ELF-1 (cell line): ENCODE measurements around the gene EFL1.
A peak's percentile ranks its signal among the peaks of the same experiment; 100 is the strongest.

Source experiments
- DNase-seq: peaks from one replicate; pipeline ENCODE4 v3.0.0-alpha.2; 2016; ENCODE audit warnings: low read depth, low spot score

EFL1 gene

DNA sequence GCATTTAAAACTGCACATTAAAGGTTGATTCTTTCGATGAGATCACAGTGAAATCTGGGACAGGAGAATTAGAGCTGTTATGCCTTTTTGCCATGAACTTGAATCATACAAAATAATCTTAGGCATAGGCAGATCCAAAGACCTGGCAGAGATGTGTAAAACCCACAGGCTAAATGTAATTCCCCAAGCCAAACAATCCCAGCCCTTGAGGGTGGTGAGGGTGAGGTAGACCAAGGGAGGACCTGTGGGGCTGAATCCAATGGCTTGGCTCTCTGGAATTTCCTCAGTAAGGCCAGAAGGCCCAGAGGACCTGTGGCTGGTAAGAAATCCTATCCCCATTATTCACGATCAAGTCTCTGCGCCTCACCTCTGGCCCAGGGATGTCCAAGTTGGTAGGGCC, 136.2 kb downstream of the EFL1 start:
- DNase-seq, result no peak

DNA sequence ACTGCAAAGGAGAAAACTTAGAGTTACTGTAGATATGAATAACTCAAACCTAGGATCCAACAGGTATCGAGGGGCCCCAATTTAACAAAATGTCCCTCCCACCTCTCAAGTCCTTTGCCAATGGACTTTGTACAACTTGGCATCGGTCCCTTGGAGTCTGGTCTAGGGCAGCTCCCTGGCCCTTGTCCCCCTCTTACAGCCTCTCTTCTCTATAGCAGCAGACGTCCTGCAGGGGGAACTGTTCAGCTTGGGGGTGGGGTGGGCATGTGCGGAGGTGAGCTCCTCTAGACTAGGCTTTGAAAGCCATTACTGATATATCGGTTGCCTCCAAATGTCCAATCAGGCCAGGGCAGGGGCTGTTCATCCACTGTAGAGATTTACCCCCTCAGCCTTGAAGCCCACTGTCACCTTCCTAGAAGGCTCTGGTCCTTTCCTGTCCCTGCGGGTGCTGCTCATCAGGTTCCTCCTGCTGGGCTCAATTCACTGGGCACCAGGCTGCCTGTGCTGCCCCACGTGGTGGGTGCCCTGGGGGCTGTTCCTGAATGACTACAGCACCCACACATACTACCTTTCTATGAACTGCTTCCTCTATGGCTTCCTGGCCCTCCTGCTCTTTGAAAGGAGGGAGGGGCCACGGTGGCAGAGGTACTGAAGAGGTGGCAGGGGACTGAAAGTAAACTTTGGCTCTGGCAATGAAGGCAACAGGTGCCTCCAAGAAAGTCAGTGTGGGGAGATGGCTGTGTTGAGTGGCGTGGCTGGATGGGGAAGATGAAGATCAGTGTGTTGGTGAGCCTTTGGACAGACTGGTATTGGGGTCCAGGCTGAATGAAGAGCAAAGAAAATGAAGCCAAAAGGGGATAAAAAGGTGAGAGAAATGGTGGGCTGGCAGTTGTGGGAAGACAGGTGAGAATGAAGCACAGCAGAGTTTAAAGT, 137.9 kb downstream of the EFL1 start:
- DNase-seq, result no peak

DNA sequence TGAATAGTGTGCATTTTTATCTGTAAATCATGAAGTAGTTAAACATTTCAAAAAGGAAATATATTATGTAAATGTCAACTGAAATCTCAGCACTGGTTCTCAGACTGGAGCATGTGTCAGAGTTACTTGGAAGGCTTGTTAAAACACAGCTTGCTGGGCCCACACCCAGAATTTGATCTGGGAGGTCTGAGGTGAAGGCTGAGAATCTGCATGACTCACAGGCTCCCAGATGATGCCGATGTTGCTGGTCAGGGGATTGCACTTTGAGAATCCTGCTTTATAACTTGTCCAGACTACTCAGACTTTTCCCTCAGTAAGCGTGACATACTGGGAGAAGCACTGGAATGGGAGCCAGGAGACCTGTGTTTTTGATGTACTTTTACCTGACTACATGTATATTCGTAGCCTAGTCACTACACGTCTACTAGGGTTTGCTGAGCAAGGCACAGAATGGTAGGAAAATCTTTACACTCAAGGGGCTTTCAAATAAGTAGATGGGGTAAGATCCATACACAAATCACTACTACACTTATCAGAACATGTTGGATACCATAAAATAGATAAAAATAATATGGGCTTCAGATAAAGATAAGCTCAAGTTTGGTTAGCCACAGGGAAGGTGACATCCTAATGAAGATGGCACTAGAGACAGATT, 139.7 kb downstream of the EFL1 start:
- no peak for DNase-seq

DNA sequence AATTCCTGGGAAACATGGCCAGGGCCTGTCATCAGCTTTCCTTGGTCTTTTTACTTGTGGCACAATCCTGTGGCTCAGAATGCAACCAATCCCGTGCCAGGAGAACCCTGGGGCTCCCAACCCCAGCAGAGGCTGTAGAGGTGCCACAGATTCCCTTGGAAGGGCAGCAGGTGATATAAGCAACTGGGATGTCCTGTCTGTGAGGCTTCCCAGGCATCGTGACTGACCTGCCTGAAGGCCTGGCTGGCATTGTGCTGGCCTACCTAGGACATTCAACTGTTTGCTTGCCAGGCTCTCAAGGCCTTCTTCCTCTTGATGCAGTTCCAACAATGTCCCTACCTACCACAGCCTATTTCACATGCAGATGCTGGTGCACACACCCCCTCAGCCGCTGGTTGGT, 144.5 kb downstream of the EFL1 start:
- no peak for DNase-seq

DNA sequence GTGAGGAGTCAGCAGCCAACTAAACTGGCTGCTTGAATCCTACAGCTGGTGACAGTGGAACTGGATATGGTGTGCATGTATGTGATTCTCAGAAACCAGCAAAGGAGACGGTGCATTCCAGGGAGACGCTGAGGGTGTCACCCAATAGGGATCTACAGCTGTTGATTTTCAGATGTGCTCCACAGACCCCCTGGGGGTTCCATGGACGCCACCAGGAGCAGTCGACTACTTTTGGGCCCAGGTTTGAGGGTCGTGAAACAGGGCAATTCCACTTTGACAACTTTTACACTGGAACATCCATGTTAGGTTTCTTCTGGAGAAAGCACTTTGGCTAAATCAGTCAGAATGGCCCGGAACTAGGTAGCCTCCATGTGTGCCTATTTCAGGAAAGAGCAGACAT, 145.2 kb downstream of the EFL1 start:
- no peak for DNase-seq

DNA sequence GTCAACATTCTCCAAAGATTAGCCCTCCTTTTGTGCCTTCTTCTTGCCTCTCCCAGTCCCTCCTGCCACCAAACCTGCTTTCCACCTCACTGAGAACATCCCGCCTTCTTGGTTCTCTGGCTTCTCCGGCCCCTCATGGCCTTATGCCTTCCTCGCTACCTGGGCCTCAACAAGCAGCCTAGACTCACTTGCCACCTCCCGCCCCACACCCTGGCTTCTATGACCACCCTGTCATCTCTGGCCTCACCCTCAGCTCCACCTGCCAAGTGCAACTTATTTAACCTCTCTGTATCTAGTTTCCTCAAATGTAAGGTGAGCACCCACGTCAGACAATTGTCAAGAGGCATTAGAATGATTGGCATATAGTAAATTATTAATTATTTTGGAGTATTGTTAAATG, 147.9 kb downstream of the EFL1 start:
- no peak for DNase-seq

DNA sequence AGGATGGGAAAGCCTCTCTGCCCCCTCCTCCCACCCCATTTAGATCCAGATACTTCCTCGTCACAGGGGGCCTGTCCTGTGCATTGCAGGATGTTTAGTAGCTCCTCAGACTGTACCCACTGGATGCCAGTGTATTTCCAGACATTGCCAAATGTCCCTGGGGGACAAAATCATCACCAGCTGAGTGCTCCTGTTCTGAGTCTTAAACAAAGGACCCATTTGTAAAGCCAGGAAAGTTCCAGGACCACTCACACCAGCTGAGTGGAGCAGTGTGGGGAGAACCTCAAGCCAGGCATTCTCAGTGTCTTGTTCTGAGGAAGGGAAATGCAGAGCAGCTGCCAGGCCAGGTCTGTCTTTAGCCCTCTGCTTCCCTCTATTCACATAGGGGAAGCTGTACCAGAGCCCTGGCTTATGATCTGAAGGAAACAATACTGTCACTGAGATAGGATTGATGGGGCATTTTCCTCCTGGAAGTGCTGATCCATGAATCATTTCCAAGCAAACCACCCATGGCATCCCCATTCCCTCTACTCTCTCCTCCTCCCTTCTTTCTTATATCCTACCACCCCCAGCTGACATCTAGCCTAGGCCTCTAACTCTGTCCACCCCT, 149.3 kb downstream of the EFL1 start:
- no peak for DNase-seq

DNA sequence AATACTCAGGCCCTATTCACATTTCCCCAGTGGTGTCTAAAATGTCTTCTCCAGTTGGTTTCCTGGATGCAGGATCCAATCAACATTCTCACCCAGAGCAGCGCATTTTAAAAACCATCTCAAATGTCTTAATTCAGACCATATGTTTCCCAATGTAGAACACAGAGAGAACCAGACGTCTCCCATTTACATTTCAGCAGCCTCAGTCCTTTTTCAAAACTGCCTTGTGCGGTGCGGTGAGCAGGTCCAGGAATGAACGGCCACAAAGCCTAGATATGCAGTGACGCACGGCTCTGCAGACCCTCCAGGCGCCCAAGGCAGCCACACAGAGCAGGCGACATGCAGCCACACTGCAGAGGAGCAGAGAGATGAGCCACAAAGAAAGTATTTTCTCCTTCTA, 150.6 kb downstream of the EFL1 start:
- no peak for DNase-seq

DNA sequence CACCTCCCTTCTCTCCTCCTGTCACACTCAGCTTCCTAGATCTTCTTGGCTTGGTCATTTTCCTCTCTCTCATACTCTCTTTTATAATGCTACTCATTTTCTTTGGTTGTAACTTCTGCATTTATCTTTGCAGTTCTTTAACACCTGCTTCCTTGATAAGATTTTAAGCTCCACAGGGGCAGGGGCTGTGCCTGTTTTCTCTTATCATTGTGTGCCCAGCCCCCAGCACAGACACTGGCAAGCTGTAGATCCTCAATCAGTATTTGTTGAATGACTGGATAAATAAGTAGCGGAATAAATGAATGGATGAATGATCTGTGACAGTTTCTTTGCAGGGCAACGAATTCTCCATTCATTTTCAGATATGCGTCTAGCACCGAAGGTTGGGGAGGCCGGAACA, 152.4 kb downstream of the EFL1 start:
- DNase-seq, result no peak

DNA sequence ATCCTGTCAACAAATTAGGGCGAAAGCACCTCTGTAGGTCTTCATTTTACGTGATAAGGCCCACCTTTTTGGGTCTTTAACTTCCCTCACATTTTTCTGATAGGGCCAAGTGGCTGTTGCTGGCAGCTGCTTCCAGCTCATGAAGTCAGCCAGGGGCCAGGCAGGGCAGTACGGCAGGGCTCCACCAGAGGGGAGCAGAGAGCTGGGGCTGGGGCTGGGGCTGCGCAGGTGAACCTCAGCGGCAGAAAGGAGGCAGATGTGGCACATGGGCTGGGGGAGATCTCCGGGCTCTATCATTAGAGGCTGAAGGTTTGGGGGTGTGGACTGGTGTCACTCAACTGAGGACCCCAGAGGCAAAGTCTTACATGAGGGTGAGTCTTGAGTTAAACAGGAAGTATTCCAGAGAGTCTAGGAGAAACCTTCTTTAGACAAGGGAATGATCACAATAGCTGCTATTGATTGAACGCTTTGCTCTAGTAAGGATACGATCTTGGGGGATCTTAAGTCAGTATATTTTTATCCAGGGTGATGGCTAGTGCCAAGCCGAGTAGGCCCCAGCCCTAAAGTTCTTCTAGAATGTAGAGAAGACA, 153.9 kb downstream of the EFL1 start:
- DNase-seq, result peak; percentile 82

DNA sequence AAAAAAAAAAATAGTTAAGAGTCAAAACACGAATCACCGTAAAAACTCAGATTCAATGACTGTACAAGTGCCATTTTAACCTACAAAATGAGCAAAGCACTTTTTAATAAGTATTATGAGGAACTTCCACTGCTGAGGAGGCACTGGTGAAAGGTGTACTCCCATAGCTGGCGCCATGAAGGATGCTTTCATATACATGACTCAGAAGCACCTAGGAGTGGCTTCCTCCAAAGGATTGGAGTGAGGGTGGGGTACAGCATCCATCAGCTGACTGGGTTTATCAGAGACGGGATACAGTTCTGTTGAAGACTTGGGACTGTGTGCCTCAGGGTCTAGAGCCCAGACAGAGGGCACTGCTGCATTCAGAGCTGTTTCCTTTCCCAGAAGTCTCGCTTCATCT, 155.9 kb downstream of the EFL1 start:
- DNase-seq, result no peak

DNA sequence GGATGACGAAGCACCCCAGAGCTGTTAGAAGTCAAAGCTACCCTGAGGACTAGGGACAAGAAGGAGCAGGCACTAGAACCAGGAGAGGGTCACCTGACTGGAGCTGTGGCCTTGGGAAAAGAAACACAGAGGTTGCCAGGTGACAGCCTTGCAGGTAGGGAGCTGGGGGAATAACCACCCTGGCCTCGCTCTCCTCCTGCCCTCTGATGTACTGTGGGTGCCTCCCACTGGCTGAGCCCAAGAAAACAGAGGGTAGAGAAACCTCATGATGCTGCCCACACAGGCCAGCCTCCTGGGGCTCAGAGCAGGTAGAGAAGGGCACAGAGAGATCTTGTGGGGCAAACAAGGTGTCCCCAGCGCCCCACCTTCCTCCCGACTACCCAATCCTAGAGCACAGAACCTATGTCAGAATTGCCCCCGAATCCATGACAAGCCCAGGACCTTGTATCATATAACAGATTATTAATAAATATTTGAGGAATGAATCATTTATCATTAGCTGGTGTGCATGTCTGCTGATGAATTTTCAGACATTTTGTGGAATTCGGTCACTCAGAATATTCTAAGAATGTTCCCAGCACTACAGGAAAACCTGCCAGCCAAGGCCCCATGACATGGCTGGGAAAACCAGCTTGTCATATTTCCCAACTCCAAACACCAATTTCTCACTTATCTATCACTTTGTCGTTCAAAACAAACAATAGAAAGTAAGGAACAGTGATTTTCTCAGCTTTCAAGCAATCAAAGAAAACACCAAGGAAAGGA, 156.9 kb downstream of the EFL1 start:
- peak; percentile 21 for DNase-seq

DNA sequence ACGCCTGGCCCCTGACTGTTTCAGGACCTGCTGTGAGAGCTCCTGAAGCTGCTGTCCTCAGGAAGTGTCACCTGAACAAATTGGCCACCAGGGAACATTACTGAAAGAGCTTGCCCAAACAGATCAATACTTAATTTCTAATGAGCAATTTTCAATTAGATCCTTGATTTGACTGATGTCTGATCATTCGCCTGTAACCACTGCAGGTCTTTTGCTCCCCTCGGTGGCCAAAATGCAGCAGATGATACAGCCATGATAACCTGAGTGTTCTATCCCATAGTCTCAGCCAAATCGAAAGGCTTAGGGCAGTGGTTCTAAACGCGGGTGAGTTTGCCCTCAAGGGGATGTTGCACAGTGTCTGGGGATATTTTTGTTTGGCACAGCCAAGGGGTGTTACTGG, 159.1 kb downstream of the EFL1 start:
- DNase-seq, result no peak

DNA sequence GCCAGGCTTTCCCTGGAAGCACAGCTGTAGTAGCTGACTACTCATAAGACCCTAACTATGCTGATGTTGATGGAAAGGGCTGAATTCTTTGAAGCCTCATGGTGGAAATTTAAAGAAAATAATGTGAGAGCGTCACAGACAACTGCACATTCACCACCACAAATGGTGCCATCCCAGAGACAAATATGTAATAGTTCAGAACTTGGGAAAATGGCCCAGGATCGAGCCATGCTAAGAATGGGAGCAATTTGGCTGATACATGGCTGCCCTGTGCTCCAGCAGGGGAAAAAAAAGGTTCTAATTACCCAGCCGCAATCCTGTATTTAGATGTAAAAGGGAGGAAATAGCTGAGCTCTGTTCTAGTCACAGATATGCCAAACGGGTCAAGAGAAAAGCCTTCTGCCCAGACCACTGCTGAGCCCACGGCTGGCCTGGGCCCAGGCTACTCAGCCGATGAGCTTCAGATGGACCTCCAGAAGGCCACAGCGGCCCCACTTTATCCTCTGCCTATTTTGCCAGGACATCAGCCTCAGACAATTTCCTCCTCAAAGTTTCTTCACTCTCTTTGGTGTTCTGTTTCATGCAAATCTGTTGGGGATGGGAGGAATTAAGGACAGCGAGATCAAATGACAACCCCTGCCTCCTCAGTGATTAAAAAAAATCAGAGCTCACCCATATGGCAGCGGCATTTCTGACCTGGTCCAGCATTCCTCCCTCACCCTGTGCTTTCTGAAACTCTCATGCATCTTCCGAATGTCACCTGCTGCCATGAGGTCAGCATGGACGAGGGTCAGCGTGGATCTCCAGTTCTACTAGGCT, 162.2 kb downstream of the EFL1 start:
- peak; percentile 25 for DNase-seq

DNA sequence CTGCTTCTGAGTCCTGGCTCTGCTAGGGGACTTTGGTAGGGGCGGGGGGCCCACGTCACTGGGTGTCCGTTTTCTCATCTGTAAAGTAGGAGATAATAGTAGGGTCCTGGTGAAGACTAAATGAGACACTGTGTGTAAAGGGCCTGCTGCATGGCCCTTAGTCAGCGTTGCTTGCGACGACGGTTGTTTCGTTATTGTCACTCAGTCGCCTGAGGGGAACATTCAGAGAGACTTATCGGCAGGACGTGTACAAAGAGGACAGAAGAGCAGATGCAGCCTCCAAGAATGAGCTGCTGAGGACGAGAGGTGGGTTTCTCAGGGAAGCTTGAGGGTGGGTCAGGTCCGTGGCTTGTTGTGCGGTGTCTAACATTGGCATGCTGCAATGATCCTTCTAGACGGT, 163.9 kb downstream of the EFL1 start:
- DNase-seq, result no peak

DNA sequence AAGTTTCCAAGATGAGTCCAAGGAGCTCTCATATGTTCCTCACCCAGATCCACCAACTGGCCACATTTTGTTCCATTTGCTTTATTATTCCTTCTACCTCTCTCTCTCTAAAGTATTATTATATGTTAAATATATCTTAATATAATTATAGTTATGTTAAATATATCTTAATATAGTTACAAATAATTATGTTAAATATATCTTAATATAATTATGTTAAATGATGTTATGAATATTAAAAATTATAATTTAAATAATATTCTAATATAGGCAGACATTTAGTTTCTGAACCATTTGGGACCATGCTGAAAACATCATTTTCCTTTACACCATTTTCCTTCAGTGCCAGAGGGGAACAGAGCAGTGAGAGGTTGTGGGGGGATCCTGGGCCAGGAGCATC, 166.7 kb downstream of the EFL1 start:
- DNase-seq, result no peak

DNA sequence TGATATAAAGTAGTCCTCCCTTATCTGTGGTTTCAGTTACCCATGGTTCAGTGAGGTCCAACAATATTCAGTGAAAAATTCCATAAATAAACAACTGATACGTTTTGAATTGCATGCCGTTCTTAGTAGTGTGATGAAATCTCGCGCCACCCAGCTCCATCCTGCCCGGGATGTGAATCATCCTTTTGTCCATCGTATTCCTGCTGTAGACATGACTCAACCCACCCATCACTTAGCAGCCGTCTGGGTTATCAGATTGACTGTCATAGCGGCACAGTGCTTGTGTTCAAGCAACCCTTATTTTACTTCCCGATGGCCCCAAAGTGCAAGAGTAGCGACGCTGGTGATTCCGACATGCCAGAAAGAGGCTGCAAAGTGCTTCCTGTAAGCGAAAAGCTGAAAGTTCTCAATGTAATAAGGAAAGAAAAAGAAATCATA, 168.7 kb downstream of the EFL1 start:
- no peak for DNase-seq

DNA sequence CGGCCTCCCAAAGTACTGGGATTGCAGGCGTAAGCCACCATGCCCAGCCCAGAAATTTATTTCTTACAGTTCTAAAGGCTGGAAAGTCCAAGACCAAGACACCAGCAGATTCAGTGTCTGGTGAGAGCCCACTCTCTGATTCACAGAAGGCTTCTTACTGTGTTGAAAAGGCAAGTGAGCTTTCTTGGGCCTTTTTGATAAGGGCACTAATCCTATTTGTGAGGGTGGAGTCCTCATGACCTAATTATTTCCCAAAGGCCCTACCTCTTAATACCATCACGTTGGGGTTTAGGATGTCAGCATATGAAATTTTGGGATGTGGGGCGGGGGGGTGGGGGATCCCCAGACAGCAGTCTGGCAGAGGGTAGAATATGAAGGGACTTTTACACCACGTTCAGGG, 169.2 kb downstream of the EFL1 start:
- DNase-seq, result no peak

DNA sequence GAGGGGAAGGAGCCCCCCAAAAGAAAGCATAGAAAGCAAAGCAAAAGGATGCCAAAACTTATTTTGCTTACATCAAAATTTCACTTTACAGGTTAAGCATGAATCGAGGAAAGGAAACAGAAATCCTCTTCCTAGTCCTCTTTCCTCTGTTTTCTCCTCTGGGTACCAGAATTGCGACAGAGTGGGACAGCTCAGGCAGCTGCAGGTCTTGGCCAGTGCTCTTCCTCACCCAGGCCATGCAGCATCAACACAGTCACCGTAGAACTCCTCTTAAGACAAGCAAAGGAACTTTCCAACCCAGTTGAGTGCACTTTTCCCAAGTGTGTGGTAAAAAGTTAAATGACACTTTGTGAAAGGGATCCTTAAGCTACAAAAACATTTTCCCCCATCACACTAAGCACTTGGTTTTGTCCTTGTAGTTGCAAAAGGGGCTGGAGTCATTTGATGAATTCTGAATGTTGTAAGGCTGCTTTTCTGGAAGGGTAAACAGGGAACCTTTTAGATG, 170.8 kb downstream of the EFL1 start:
- no peak for DNase-seq

DNA sequence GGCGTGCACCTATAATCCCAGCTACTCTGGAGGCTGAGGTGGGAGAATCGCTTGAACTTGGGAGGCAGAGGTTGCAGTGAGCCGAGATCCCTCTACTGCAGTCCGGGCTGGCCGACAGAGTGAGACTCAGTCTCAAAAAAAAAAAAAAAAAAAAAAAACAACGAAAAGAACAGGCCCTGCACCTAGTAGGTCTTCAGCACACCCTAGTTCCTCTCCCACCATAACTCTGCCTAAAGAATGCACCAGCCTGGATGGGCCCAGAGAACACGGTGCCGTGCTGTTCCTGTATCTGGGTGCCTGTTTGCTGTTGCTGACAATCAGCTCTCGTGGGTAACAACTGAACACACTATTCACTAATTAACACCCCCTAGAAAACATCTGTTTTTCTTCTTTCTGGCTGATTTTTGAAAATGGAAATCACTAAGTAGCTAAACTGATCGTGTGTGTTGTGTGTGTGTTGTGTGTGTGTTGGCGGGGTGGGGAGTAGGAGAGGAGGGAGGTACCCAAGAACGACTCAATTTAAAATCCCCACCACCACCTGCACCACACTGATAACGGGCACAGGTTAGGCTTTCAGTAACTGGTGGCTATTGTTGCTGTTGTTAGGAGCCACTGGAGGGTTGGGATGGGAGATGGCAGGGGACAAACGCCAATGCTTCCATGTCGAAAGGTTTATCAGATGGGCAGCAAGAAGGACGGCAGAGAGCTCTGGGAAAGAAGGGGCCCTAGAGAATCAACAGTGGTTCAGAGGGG, 176.1 kb downstream of the EFL1 start:
- DNase-seq, result no peak
